Measurements from ENCODE around the gene MME. TPM values are rescaled to one million over a fixed set of nuclear protein-coding genes. Genes with fewer than 3 reads are reported as not detected.

Gene MME
- total and polyA plus RNA-seq, 10 of the 15 experiments (the other 5 are each of a cell fraction or from before 2014, with no cell fraction given): under 0.01 to 0.23 (median 0.09) TPM; not detected in 3

GRCh38 chr3:155075200-155075599 lies 4.9 kb upstream of the MME start:
- no TSS peak for BruUV-seq (replicated peaks)
- RAD21 ChIA-PET (ENCODE audit: unreplicated experiment): no interaction called here
- in situ Hi-C loops (cut with MboI): no loop called here

More at GRCh38 chr3:155075200-155075599, 4.9 kb upstream of the MME start:
- H3K4me1 ChIP-seq (ENCODE audit: control insufficient read depth, insufficient read depth, low read length): no peaks in the 10 kb centered on the region
- no peak for FAIRE-seq
- no peak overlapping the region for H3K4me2 ChIP-seq (ENCODE audit: control insufficient read depth, insufficient read depth)
- no peak for ATAC-seq
- no peak overlapping the region for H3K4me3 ChIP-seq
- SMC1A ChIA-PET (ENCODE audit: uncharacterized antibody, unreplicated experiment): no interaction called here
- DNase-seq (ENCODE audit: low read depth, low spot score): no peak
- POLR2A ChIA-PET: no interaction called here
- H4K20me1 ChIP-seq (ENCODE audit: control insufficient read depth, insufficient read depth): no peaks in the 10 kb centered on the region
- no peak overlapping the region for H2AFZ ChIP-seq (ENCODE audit: control insufficient read depth, low read depth, low read length)
- no peaks in the 10 kb centered on the region for H3K36me3 ChIP-seq (ENCODE audit: control insufficient read depth in 2 of 2, insufficient read depth in 2 of 2, low read length in 1 of 2)
- H3K9ac ChIP-seq (ENCODE audit: control insufficient read depth, insufficient read depth, low read length): no peak overlapping the region
- H3K27me3 ChIP-seq (replicated peaks in 1 of 2; ENCODE audit: control insufficient read depth in 2 of 2, insufficient read depth in 2 of 2, low read length in 1 of 2): peaks cover 0 to 12% of the 10 kb centered on the region in 2 experiments
- CTCF ChIA-PET: interaction anchor here (1.0 kb wide), 1 partner anchor 72 kb away, joined by 3 read pairs; no protein-coding TSS in a partner anchor
- intact Hi-C loops (cut with micrococcal nuclease; ENCODE audit: unreplicated experiment): no loop called here
- no peak overlapping the region for H3K27ac ChIP-seq (ENCODE audit: control insufficient read depth, insufficient read depth)
- no peaks in the 10 kb centered on the region for H3K9me3 ChIP-seq (replicated peaks; ENCODE audit: control insufficient read depth, insufficient read depth, low read length)
- TF ChIP-seq POU2F2 (IDR thresholded peaks at IDR 0.05; ENCODE audit: borderline replicate concordance, low read depth, low read length) (no peak), KDM1A (IDR thresholded peaks at IDR 0.05; ENCODE audit: borderline replicate concordance) (no peak), USF1 (IDR thresholded peaks at IDR 0.05; ENCODE audit: borderline replicate concordance, extremely low read length, insufficient read depth, low read depth, low read length) (no peak), ATF2 (IDR thresholded peaks at IDR 0.05; ENCODE audit: low read length) (no peak), TCF3 (IDR thresholded peaks at IDR 0.05; ENCODE audit: borderline replicate concordance, insufficient read depth, low read depth, low read length) (no peak), BHLHE40 (IDR thresholded peaks at IDR 0.05; ENCODE audit: borderline replicate concordance in 1 of 2, low read depth in 2 of 2, low read length in 1 of 2) (no peak), EGR1 (IDR thresholded peaks at IDR 0.05; ENCODE audit: borderline replicate concordance in 1 of 2, low read depth in 2 of 2, low read length in 2 of 2) (no peak), POLR2AphosphoS2 (IDR thresholded peaks at IDR 0.05; ENCODE audit: low read depth, low read length) (no peak), CREM (IDR thresholded peaks at IDR 0.05; ENCODE audit: low read depth) (no peak), POLR2AphosphoS5 (IDR thresholded peaks at IDR 0.05; ENCODE audit: low read length) (no peak), E2F8 (IDR thresholded peaks at IDR 0.05; ENCODE audit: low read depth, partially characterized antibody) (no peak), PAX5 (IDR thresholded peaks at IDR 0.05; ENCODE audit: borderline replicate concordance, low read depth, low read length) (no peak), MYC (IDR thresholded peaks at IDR 0.05; ENCODE audit: insufficient read depth, insufficient read length, insufficient replicate concordance, low read length, severe bottlenecking) (no peak), ZNF622 (IDR thresholded peaks at IDR 0.05) (no peak), BCL11A (IDR thresholded peaks at IDR 0.05; ENCODE audit: low read depth, low read length) (no peak)
- H3K79me2 ChIP-seq (ENCODE audit: control insufficient read depth, insufficient read depth, low read length): no peaks in the 10 kb centered on the region

Measured in GM12878 (cell line).